ENCODE measurements around the gene TMEM115.
A peak's percentile ranks its signal among the peaks of the same experiment; 100 is the strongest.

Gene TMEM115

GRCh38 chr3:50358911-50359759, at the start of gene TMEM115:
Gene TMEM115 (minus strand): TSS chr3:50359521. CDS start chr3:50359063, 458 bp downstream.
- peak; percentile 98 for DNase-seq

- DNase-seq: no peak
These were observed 49.2 kb upstream of the TMEM115 start for GRCh38 chr3:50408443-50408944.

GRCh38 chr3:50406487-50406886, 47.2 kb upstream of the TMEM115 start:
- no peak for DNase-seq

GRCh38 chr3:50405249-50405648, 45.9 kb upstream of the TMEM115 start:
- no peak for DNase-seq

GRCh38 chr3:50401978-50402595, 42.8 kb upstream of the TMEM115 start:
- no peak for DNase-seq

GRCh38 chr3:50396502-50396901, 37.2 kb upstream of the TMEM115 start:
- DNase-seq: no peak

GRCh38 chr3:50395070-50395860, 35.9 kb upstream of the TMEM115 start:
- DNase-seq: no peak

GRCh38 chr3:50393061-50393460, 33.7 kb upstream of the TMEM115 start:
- DNase-seq: no peak

- no peak for DNase-seq
These were observed 32.9 kb upstream of the TMEM115 start for GRCh38 chr3:50392101-50392715.

GRCh38 chr3:50390508-50391224, 31.3 kb upstream of the TMEM115 start:
- no peak for DNase-seq

- DNase-seq: no peak
These were observed 30.1 kb upstream of the TMEM115 start for GRCh38 chr3:50389414-50389767.

GRCh38 chr3:50388720-50389413, 29.5 kb upstream of the TMEM115 start:
- DNase-seq: no peak

GRCh38 chr3:50388016-50388719, 28.8 kb upstream of the TMEM115 start:
- peak; percentile 61 for DNase-seq

GRCh38 chr3:50385754-50386153, 26.4 kb upstream of the TMEM115 start:
- DNase-seq: no peak

GRCh38 chr3:50383750-50384149, 24.4 kb upstream of the TMEM115 start:
- no peak for DNase-seq

- DNase-seq: no peak
These were observed 23.4 kb upstream of the TMEM115 start for GRCh38 chr3:50382722-50383121.

GRCh38 chr3:50381383-50381782, 22.1 kb upstream of the TMEM115 start:
- peak; percentile 77 for DNase-seq

GRCh38 chr3:50380405-50381085, 21.2 kb upstream of the TMEM115 start:
- no peak for DNase-seq

GRCh38 chr3:50378757-50379156, 19.4 kb upstream of the TMEM115 start:
- no peak for DNase-seq

GRCh38 chr3:50378024-50378423, 18.7 kb upstream of the TMEM115 start:
- no peak for DNase-seq

Measured in NCI-H82 (cell line).